HG02763 (cell line): ENCODE data around the gene PRSS2.

ENCODE experiments used
- ATAC-seq: cut with Tn5 transposase; IDR thresholded peaks from one replicate; pipeline ENCODE4 v1.9.1; 2021; ENCODE audit warnings: mild to moderate bottlenecking, moderate library complexity; ENCODE audit not compliant: unreplicated experiment

Gene PRSS2

GRCh38 chr7:142800088-142800487 is 29.3 kb downstream of the PRSS2 start:
- no peak for ATAC-seq

- no peak for ATAC-seq
Measured at GRCh38 chr7:142800699-142801260, 30.0 kb downstream of the PRSS2 start.

GRCh38 chr7:142801601-142802295 is 31.0 kb downstream of the PRSS2 start:
- ATAC-seq = no peak

- no peak for ATAC-seq
Measured at GRCh38 chr7:142802301-142802700, 31.5 kb downstream of the PRSS2 start.

- no peak for ATAC-seq
Measured at GRCh38 chr7:142803901-142804300, 33.1 kb downstream of the PRSS2 start.

GRCh38 chr7:142804728-142805207 is 34.0 kb downstream of the PRSS2 start:
- no peak for ATAC-seq

- ATAC-seq = no peak
Measured at GRCh38 chr7:142805350-142806021, 34.7 kb downstream of the PRSS2 start.

- ATAC-seq = no peak
Measured at GRCh38 chr7:142806022-142806356, 35.2 kb downstream of the PRSS2 start.

GRCh38 chr7:142806957-142807356 is 36.2 kb downstream of the PRSS2 start:
- no peak for ATAC-seq

GRCh38 chr7:142807855-142808460 is 37.2 kb downstream of the PRSS2 start:
- no peak for ATAC-seq

- peak; percentile 24 for ATAC-seq
Measured at GRCh38 chr7:142808461-142808801, 37.7 kb downstream of the PRSS2 start.

GRCh38 chr7:142808802-142809583 is 38.2 kb downstream of the PRSS2 start:
- peak; percentile 86 for ATAC-seq

GRCh38 chr7:142809671-142810070 is 38.9 kb downstream of the PRSS2 start:
- no peak for ATAC-seq

GRCh38 chr7:142811154-142811737 is 40.5 kb downstream of the PRSS2 start:
- ATAC-seq = no peak

GRCh38 chr7:142812437-142813215 is 41.9 kb downstream of the PRSS2 start:
- ATAC-seq = no peak

GRCh38 chr7:142813226-142813625 is 42.5 kb downstream of the PRSS2 start:
- no peak for ATAC-seq

- ATAC-seq = no peak
Measured at GRCh38 chr7:142813699-142814098, 42.9 kb downstream of the PRSS2 start.

- no peak for ATAC-seq
Measured at GRCh38 chr7:142814451-142814850, 43.7 kb downstream of the PRSS2 start.

GRCh38 chr7:142815134-142815533 is 44.4 kb downstream of the PRSS2 start:
- ATAC-seq = no peak

- ATAC-seq = no peak
Measured at GRCh38 chr7:142817506-142817905, 46.7 kb downstream of the PRSS2 start.
